WTC11 (cell line): ENCODE measurements around the gene TMEM14A. TPM values are rescaled to one million over a fixed set of nuclear protein-coding genes. Genes with fewer than 3 reads are reported as not detected.

Experiments
- ATAC-seq: fragments of 200-7000 bp; cut with Tn5 transposase; 2 replicates; pipeline ENCODE4 v1.10.0; 2021; ENCODE audit warnings: mild to moderate bottlenecking, moderate library complexity
- CTCF ChIA-PET: fragments of 300-600 bp; sonication (Branson Sonifier 250); formaldehyde crosslinking; loops from one replicate; lab custom pipeline; 2021; ENCODE audit warnings: antibody characterized with exemption; lab: Charles Lee
- POLR2A ChIA-PET: fragments of 350-600 bp; sonication (Branson Sonifier 250); formaldehyde crosslinking; loops from one replicate; lab custom pipeline; 2021; ENCODE audit warnings: antibody characterized with exemption; lab: Charles Lee
- DNase-seq: peaks from one replicate; pipeline ENCODE4 v3.0.0; 2021; ENCODE audit warnings: low spot score
- H3K27ac Mint-ChIP-seq: 2 replicates; pipeline ENCODE4 v1.8.0; 2021; ENCODE audit warnings: mixed read lengths
- H3K27me3 Mint-ChIP-seq: 2 replicates; pipeline ENCODE4 v1.8.0; 2021; ENCODE audit warnings: low read depth, mild to moderate bottlenecking, moderate library complexity, mixed read lengths
- H3K36me3 Mint-ChIP-seq: 2 replicates; pipeline ENCODE4 v1.8.0; 2021; ENCODE audit warnings: mixed read lengths
- H3K4me1 Mint-ChIP-seq: 2 replicates; pipeline ENCODE4 v1.8.0; 2022; ENCODE audit warnings: mixed read lengths
- H3K4me3 Mint-ChIP-seq: 2 replicates; pipeline ENCODE4 v1.8.0; 2021; ENCODE audit warnings: mild to moderate bottlenecking, moderate library complexity, mixed read lengths
- H3K9me3 Mint-ChIP-seq: 2 replicates; pipeline ENCODE4 v1.8.0; 2021; ENCODE audit warnings: mixed read lengths
- ELF4 ChIP-seq: sonication (generic); formaldehyde crosslinking; IDR thresholded peaks from 2 replicates; pipeline ENCODE4 v1.8.1; 2022; ENCODE audit warnings: low read depth, mild to moderate bottlenecking, moderate library complexity, missing genetic modification reagents
- ESRRA ChIP-seq: sonication (generic); formaldehyde crosslinking; IDR thresholded peaks from 2 replicates; pipeline ENCODE4 v1.8.1; 2022; ENCODE audit warnings: mild to moderate bottlenecking, missing genetic modification reagents, borderline replicate concordance
- GRHL2 ChIP-seq: fragments of 250-450 bp; sonication (Bioruptor Pico); IDR thresholded peaks from 2 replicates; pipeline ENCODE4 v1.8.0; 2022; ENCODE audit warnings: mild to moderate bottlenecking, moderate library complexity; ENCODE audit not compliant: insufficient replicate concordance, severe bottlenecking
- GTF2I ChIP-seq: fragments of 250-450 bp; sonication (Bioruptor Pico); conservative IDR thresholded peaks from 2 replicates; pipeline ENCODE4 v1.4.0; 2021; ENCODE audit warnings: mild to moderate bottlenecking
- JAZF1 ChIP-seq: fragments of 250-450 bp; sonication (Bioruptor Pico); IDR thresholded peaks from 2 replicates; pipeline ENCODE4 v1.9.0; 2021; ENCODE audit warnings: moderate library complexity, mild to moderate bottlenecking, inconsistent platforms
- NFATC4 ChIP-seq: fragments of 250-450 bp; sonication (Bioruptor Pico); IDR thresholded peaks from 2 replicates; pipeline ENCODE4 v1.9.0; 2021; ENCODE audit warnings: mild to moderate bottlenecking
- NR3C1 ChIP-seq: sonication (generic); formaldehyde crosslinking; conservative IDR thresholded peaks from 2 replicates; pipeline ENCODE4 v1.8.1; 2023; ENCODE audit warnings: low read depth, mild to moderate bottlenecking, missing genetic modification reagents
- PRRX2 ChIP-seq: fragments of 250-450 bp; sonication (Bioruptor Pico); IDR thresholded peaks from 2 replicates; pipeline ENCODE4 v1.8.0; 2021; ENCODE audit warnings: mild to moderate bottlenecking
- USF2 ChIP-seq: sonication (generic); formaldehyde crosslinking; IDR thresholded peaks from 2 replicates; pipeline ENCODE4 v1.8.1; 2023; ENCODE audit warnings: mild to moderate bottlenecking, missing genetic modification reagents, moderate library complexity
- ZMAT4 ChIP-seq: fragments of 250-450 bp; sonication (Bioruptor Pico); IDR thresholded peaks from 2 replicates; pipeline ENCODE4 v1.9.0; 2021; ENCODE audit warnings: mild to moderate bottlenecking
- ZNF219 ChIP-seq: sonication (generic); formaldehyde crosslinking; IDR thresholded peaks from 2 replicates; pipeline ENCODE4 v1.8.0; 2023; ENCODE audit warnings: missing genetic modification reagents, mild to moderate bottlenecking, borderline replicate concordance
- ZNF232 ChIP-seq: sonication (generic); formaldehyde crosslinking; IDR thresholded peaks from 2 replicates; pipeline ENCODE4 v1.8.0; 2022; ENCODE audit warnings: mild to moderate bottlenecking, missing genetic modification reagents
- ZNF263 ChIP-seq: sonication (generic); formaldehyde crosslinking; IDR thresholded peaks from 2 replicates; pipeline ENCODE4 v1.8.1; 2022; ENCODE audit warnings: low read depth, mild to moderate bottlenecking, moderate library complexity, missing genetic modification reagents
- ZNF281 ChIP-seq: sonication (generic); formaldehyde crosslinking; IDR thresholded peaks from 2 replicates; pipeline ENCODE4 v1.8.0; 2023; ENCODE audit warnings: mild to moderate bottlenecking, missing genetic modification reagents
- ZNF423 ChIP-seq: fragments of 250-450 bp; sonication (Bioruptor Pico); IDR thresholded peaks from 2 replicates; pipeline ENCODE4 v2.1.2; 2022; ENCODE audit warnings: mild to moderate bottlenecking, moderate library complexity
- ZNF512 ChIP-seq: sonication (generic); formaldehyde crosslinking; IDR thresholded peaks from 2 replicates; pipeline ENCODE4 v1.8.1; 2022; ENCODE audit warnings: missing genetic modification reagents, borderline replicate concordance
- total RNA-seq: library from RNA; stranded (reverse); gene quantifications from 3 replicates; pipeline ENCODE4 v1.2.3, GENCODE V29; 2021
- TF ChIP-seq, protein P1 (sequence below): fragments of 250-450 bp; sonication (Bioruptor Pico); IDR thresholded peaks from 2 replicates; pipeline ENCODE4 v2.1.2; 2022; ENCODE audit warnings: mild to moderate bottlenecking, moderate library complexity
- TF ChIP-seq, protein P2 (sequence below): sonication (generic); formaldehyde crosslinking; IDR thresholded peaks from 2 replicates; pipeline ENCODE4 v1.8.0; 2022; ENCODE audit warnings: mild to moderate bottlenecking, missing genetic modification reagents
- TF ChIP-seq, protein P3 (sequence below): sonication (generic); formaldehyde crosslinking; IDR thresholded peaks from 2 replicates; pipeline ENCODE4 v1.8.1; 2023; ENCODE audit warnings: mild to moderate bottlenecking, missing genetic modification reagents

Gene TMEM14A
- total RNA-seq, 1 experiment from 2014 or later, result 8.7 TPM

DNA sequence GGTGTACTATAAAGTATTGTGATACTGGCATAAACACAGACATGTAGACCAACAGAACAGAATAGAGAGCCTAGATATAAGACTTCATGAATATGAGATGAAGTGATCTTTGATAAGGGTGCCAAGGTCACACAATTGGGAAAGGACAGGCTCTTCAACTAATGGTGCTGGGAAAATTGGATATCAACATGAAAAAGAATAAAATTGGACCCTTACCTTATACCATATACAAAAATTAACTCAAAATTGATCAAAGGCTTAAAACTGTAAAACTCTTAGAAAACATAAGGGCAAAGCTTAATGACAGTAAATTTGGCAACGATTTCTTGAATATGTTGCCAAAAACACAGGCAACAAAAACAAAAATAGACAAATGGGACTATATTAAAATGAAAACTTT lies 49.3 kb upstream of the TMEM14A start:
- Mint-ChIP-seq H3K4me1 (no peaks in the 10 kb centered on the region), H3K36me3 (no peaks in the 10 kb centered on the region), H3K4me3 (no peak overlapping the region), H3K27me3 (no peaks in the 10 kb centered on the region; the same call in 1 of the 2 replicates), H3K27ac (no peak overlapping the region), H3K9me3 (peaks cover 4% of the 10 kb centered on the region; the same call in 1 of the 2 replicates)
- no peak for DNase-seq
- TF ChIP-seq, protein P1, sequence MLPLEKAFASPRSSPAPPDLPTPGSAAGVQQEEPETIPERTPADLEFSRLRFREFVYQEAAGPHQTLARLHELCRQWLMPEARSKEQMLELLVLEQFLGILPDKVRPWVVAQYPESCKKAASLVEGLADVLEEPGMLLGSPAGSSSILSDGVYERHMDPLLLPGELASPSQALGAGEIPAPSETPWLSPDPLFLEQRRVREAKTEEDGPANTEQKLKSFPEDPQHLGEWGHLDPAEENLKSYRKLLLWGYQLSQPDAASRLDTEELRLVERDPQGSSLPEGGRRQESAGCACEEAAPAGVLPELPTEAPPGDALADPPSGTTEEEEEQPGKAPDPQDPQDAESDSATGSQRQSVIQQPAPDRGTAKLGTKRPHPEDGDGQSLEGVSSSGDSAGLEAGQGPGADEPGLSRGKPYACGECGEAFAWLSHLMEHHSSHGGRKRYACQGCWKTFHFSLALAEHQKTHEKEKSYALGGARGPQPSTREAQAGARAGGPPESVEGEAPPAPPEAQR, result no peak
- no peak for TF ChIP-seq ELF4 (CRISPR knock-in tag)
- TF ChIP-seq NFATC4, result no peak
- TF ChIP-seq USF2 (CRISPR knock-in tag), result no peak
- TF ChIP-seq ZNF263 (CRISPR knock-in tag), result no peak
- POLR2A ChIA-PET, result no interaction called here
- ATAC-seq, result no peak
- CTCF ChIA-PET, result no interaction called here

GRCh38 chr6:52622810-52623209 lies 48.1 kb upstream of the TMEM14A start:
- Mint-ChIP-seq H3K4me1 (no peaks in the 10 kb centered on the region), H3K27ac (no peak overlapping the region), H3K4me3 (no peak overlapping the region), H3K9me3 (peaks cover 4% of the 10 kb centered on the region; the same call in 1 of the 2 replicates), H3K27me3 (no peaks in the 10 kb centered on the region; the same call in 1 of the 2 replicates), H3K36me3 (no peaks in the 10 kb centered on the region)
- ATAC-seq (no peak), DNase-seq (no peak)
- ChIA-PET POLR2A (interaction anchor here (0.5 kb wide), 1 partner anchor 59 kb away, joined by 3 read pairs; no protein-coding TSS in a partner anchor), CTCF (no interaction called here)
- TF ChIP-seq ESRRA (CRISPR knock-in tag), result no peak
- TF ChIP-seq JAZF1, result no peak
- TF ChIP-seq ZNF219 (CRISPR knock-in tag), result no peak
- TF ChIP-seq, protein P2, sequence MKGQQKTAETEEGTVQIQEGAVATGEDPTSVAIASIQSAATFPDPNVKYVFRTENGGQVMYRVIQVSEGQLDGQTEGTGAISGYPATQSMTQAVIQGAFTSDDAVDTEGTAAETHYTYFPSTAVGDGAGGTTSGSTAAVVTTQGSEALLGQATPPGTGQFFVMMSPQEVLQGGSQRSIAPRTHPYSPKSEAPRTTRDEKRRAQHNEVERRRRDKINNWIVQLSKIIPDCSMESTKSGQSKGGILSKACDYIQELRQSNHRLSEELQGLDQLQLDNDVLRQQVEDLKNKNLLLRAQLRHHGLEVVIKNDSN, result no peak
- TF ChIP-seq GRHL2, result no peak

DNA sequence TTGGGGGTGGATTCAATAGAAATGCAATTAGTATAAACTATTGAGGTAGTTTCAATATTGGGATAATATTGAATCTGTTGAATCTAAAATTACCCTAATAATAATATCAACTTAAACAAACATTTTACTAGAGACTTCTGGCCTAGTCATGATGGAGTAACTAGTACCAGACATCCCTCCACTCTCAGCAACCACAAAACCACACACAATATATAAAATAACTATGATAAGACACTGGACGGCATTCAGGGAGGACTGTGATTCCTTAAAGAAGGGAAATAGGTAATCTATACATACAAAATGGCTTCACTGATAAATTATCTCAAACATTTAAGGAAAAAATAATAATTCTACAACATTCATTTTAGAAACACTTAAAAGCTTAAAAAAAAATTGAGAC lies 38.9 kb upstream of the TMEM14A start:
- no peaks in the 10 kb centered on the region for H3K36me3 Mint-ChIP-seq
- no peak overlapping the region for H3K27ac Mint-ChIP-seq
- ATAC-seq (no peak), DNase-seq (no peak)
- ChIA-PET POLR2A (no interaction called here), CTCF (interaction anchor here (1.2 kb wide), 1 partner anchor 20 kb away, joined by 3 read pairs; no protein-coding TSS in a partner anchor)
- peaks cover 14% of the 10 kb centered on the region for H3K4me1 Mint-ChIP-seq
- H3K27me3 Mint-ChIP-seq, result no peaks in the 10 kb centered on the region; the same call in 1 of the 2 replicates
- no peaks in the 10 kb centered on the region for H3K9me3 Mint-ChIP-seq
- H3K4me3 Mint-ChIP-seq, result no peak overlapping the region
- no peak for TF ChIP-seq USF2 (CRISPR knock-in tag)
- TF ChIP-seq ZNF281 (CRISPR knock-in tag), result no peak
- TF ChIP-seq JAZF1, result no peak
- no peak for TF ChIP-seq GTF2I (CRISPR knock-in tag)
- TF ChIP-seq PRRX2 (CRISPR knock-in tag), result no peak
- no peak for TF ChIP-seq ZNF512 (CRISPR knock-in tag)
- TF ChIP-seq ZNF232 (CRISPR knock-in tag), result no peak
- no peak for TF ChIP-seq ZMAT4
- TF ChIP-seq NR3C1, result no peak
- TF ChIP-seq, protein P3, sequence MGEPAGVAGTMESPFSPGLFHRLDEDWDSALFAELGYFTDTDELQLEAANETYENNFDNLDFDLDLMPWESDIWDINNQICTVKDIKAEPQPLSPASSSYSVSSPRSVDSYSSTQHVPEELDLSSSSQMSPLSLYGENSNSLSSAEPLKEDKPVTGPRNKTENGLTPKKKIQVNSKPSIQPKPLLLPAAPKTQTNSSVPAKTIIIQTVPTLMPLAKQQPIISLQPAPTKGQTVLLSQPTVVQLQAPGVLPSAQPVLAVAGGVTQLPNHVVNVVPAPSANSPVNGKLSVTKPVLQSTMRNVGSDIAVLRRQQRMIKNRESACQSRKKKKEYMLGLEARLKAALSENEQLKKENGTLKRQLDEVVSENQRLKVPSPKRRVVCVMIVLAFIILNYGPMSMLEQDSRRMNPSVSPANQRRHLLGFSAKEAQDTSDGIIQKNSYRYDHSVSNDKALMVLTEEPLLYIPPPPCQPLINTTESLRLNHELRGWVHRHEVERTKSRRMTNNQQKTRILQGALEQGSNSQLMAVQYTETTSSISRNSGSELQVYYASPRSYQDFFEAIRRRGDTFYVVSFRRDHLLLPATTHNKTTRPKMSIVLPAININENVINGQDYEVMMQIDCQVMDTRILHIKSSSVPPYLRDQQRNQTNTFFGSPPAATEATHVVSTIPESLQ, result no peak
- TF ChIP-seq ZNF423 (CRISPR knock-in tag), result no peak
